K562 (cell line): ENCODE results near the gene SNRNP40. TPM values are rescaled to one million over a fixed set of nuclear protein-coding genes. Genes with fewer than 3 reads are reported as not detected.

ENCODE experiments used
- ATAC-seq: fragments of 200-7000 bp; cut with Tn5 transposase; 3 replicates; pipeline ENCODE4 v1.9.1; 2020; ENCODE audit warnings: moderate library complexity
- BruUV-seq: library from RNA; stranded (reverse); fragments of 400-500 nt; replicated peaks from 2 replicates; lab custom pipeline; 2021; lab: Mats Ljungman, UMichigan
- CTCF ChIA-PET: fragments of 300-600 bp; formaldehyde crosslinking; extraction: SDS; loops from one replicate; lab custom pipeline; 2021; ENCODE audit warnings: low intra/inter-chr PET ratio; lab: Yijun Ruan, JAX
- POLR2A ChIA-PET: fragments of 300-600, 350-650 bp; sonication (Branson Sonifier 250); formaldehyde crosslinking; extraction: SDS; loops from one replicate; lab custom pipeline; 2021; ENCODE audit warnings: antibody characterized with exemption, inconsistent platforms; lab: Yijun Ruan, JAX
- DNase-seq, 4 experiments: peaks; one replicate each; pipeline versions ENCODE4 v3.0.0 to v3.0.0-alpha.2; 2011 to 2018; ENCODE audit warnings: low spot score in 3 of 4, mixed read lengths in 3 of 4; ENCODE audit errors: extremely low read depth in 1 of 4
- FAIRE-seq: peaks from 2 replicates; lab custom pipeline; 2011; peaks lifted over from hg19 to GRCh38; lab: Jason Lieb, UNC
- H2AFZ ChIP-seq: 2 replicates; pipeline ENCODE4 v1.6.0; 2011; ENCODE audit warnings: low read depth, low read length, control low read depth, inconsistent platforms
- H3K27ac ChIP-seq: fragments of 200-600 bp; 3 replicates; pipeline ENCODE4 v1.8.0; 2011; ENCODE audit warnings: low read depth, mild to moderate bottlenecking, control low read depth, inconsistent platforms, low read length, moderate library complexity, mixed read lengths; ENCODE audit errors: extremely low read depth
- H3K27me3 ChIP-seq, 2 experiments: fragments of 300-600 bp in 1 of 2; 2 replicates in 1 of 2; 3 replicates in 1 of 2; pipeline versions ENCODE4 v1.6.0 to v1.8.0; 2011; ENCODE audit warnings: inconsistent platforms in 2 of 2, low read length in 2 of 2, mild to moderate bottlenecking in 1 of 2, mixed read lengths in 1 of 2, moderate library complexity in 1 of 2; ENCODE audit not compliant: control insufficient read depth in 2 of 2, insufficient read depth in 2 of 2
- H3K36me3 ChIP-seq: fragments of 300-600 bp; 3 replicates; pipeline ENCODE4 v1.8.0; 2011; ENCODE audit warnings: mild to moderate bottlenecking, low read length, inconsistent platforms; ENCODE audit not compliant: control insufficient read depth, insufficient read depth
- H3K4me1 ChIP-seq, 2 experiments: fragments of 200-600 bp in 1 of 2; replicated peaks in 1 of 2; 2 replicates in 1 of 2; 3 replicates in 1 of 2; pipeline versions ENCODE4 v1.5.1 to v1.8.0; 2011; ENCODE audit warnings: inconsistent platforms in 2 of 2, low read length in 2 of 2, mild to moderate bottlenecking in 1 of 2, mixed read lengths in 1 of 2, moderate library complexity in 1 of 2; ENCODE audit not compliant: control insufficient read depth in 2 of 2, insufficient read depth in 2 of 2
- H3K4me2 ChIP-seq: 2 replicates; pipeline ENCODE4 v1.6.1; 2011; ENCODE audit warnings: low read length, control low read depth, inconsistent platforms, mixed read lengths; ENCODE audit not compliant: insufficient read depth
- H3K4me3 ChIP-seq: fragments of 200-600 bp; sonication (generic), shearing (Covaris generic); 2 replicates; pipeline ENCODE4 v1.5.1; 2016; ENCODE audit warnings: control low read depth, inconsistent platforms
- H3K79me2 ChIP-seq: fragments of 200-600 bp; 3 replicates; pipeline ENCODE4 v1.8.0; 2011; ENCODE audit warnings: low read length, inconsistent platforms; ENCODE audit not compliant: control insufficient read depth, insufficient read depth
- H3K9ac ChIP-seq, 2 experiments: 2 replicates each; pipeline versions ENCODE4 v1.6.0 to v1.6.1; 2011; ENCODE audit warnings: low read depth in 2 of 2, low read length in 2 of 2, control low read depth in 1 of 2, inconsistent platforms in 1 of 2, mild to moderate bottlenecking in 1 of 2, mixed read lengths in 1 of 2; ENCODE audit not compliant: insufficient read depth in 1 of 2
- H3K9me1 ChIP-seq: one replicate; pipeline ENCODE4 v1.6.0; 2011; ENCODE audit warnings: inconsistent platforms, mild to moderate bottlenecking, low read length, moderate library complexity; ENCODE audit not compliant: control insufficient read depth, insufficient read depth
- H3K9me3 ChIP-seq: replicated peaks from 2 replicates; pipeline ENCODE4 v1.5.1; 2011; ENCODE audit warnings: low read depth, low read length, inconsistent platforms; ENCODE audit not compliant: control insufficient read depth, insufficient read depth
- H4K20me1 ChIP-seq: replicated peaks from 2 replicates; pipeline ENCODE4 v1.6.1; 2011; ENCODE audit warnings: low read length, inconsistent platforms, mixed read lengths; ENCODE audit not compliant: control insufficient read depth, insufficient read depth
- CBFA2T3 ChIP-seq: fragments of 450-650 bp; IDR thresholded peaks from 2 replicates; pipeline ENCODE4 v1.6.1; 2017
- CEBPG ChIP-seq, 3 experiments: fragments of 200-800 bp in 1 of 3; sonication (Bioruptor generic) in 1 of 3; sonication (generic) in 1 of 3; formaldehyde crosslinking in 1 of 3; IDR thresholded peaks in 2 of 3; conservative IDR thresholded peaks in 1 of 3; 2 replicates each; pipeline versions ENCODE4 v1.6.1 to v1.8.0; 2016 to 2022; ENCODE audit warnings: missing compliant biosample characterization in 2 of 3, missing genetic modification characterization in 2 of 3, mild to moderate bottlenecking in 1 of 3, missing genetic modification reagents in 1 of 3
- CSDE1 ChIP-seq, 2 experiments: fragments of 450-650 bp; IDR thresholded peaks; 2 replicates each; pipeline ENCODE4 v1.6.1; 2016; ENCODE audit warnings: mild to moderate bottlenecking in 1 of 2
- CXXC5 ChIP-seq: fragments of 250-450 bp; sonication (Bioruptor Pico); IDR thresholded peaks from 2 replicates; pipeline ENCODE4 v1.8.0; 2022; ENCODE audit warnings: inconsistent platforms, mild to moderate bottlenecking, moderate library complexity
- NFE2L1 ChIP-seq: fragments of 450-650 bp; IDR thresholded peaks from 2 replicates; pipeline ENCODE4 v1.6.1; 2016; ENCODE audit warnings: missing genetic modification characterization, low read depth, mild to moderate bottlenecking, missing compliant biosample characterization, moderate library complexity, borderline replicate concordance
- NFIC ChIP-seq: fragments of 450-650 bp; IDR thresholded peaks from 2 replicates; pipeline ENCODE4 v1.6.1; 2017; ENCODE audit warnings: mild to moderate bottlenecking, inconsistent platforms
- OTX1 ChIP-seq: fragments of 450-650 bp; formaldehyde crosslinking; IDR thresholded peaks from 2 replicates; pipeline ENCODE4 v1.4.0; 2022; ENCODE audit warnings: mild to moderate bottlenecking
- ZNF121 ChIP-seq: sonication (generic); formaldehyde crosslinking; conservative IDR thresholded peaks from 2 replicates; pipeline ENCODE4 v1.8.0; 2022; ENCODE audit warnings: missing genetic modification reagents
- WGBS: fragments of 100-300 bp; shearing (Covaris generic); methylation state at CpG from one replicate; pipeline ENCODE4 v1.1.6; 2016; ENCODE audit warnings: low coverage, mixed read lengths; ENCODE audit not compliant: insufficient coverage; ENCODE audit errors: missing lambda C conversion rate; 5-methylcytosine and 5-hydroxymethylcytosine counted together
- in situ Hi-C: fragments of 300-500 bp; cut with MboI; formaldehyde crosslinking; loops from 4 replicates; pipeline ENCODE4 v1.15.0; 2018; ENCODE audit warnings: inconsistent platforms, mixed read lengths
- intact Hi-C: fragments of 100-400 bp; cut with micrococcal nuclease; formaldehyde crosslinking; loops from 2 replicates; pipeline ENCODE4 v1.14.2; 2022
- polyA plus RNA-seq, 8 experiments: library from polyadenylated mRNA; depleted of rRNA in 4 of 8; stranded (reverse) in 5 of 8; unstranded in 3 of 8; fragments of >200 nt; fragmentation: Nextera tagmentation in 2 of 8; fragmentation: Illumina TruSeq in 1 of 8; extraction: Ambion mirVana in 2 of 8; extraction: Trizol in 1 of 8; gene quantifications; 2 replicates each; pipeline versions ENCODE4 v1.2.1 to v1.2.3, GENCODE V29; 2011 to 2014; ENCODE audit warnings: inconsistent platforms in 1 of 8, missing spikeins in 1 of 8
- total RNA-seq, 7 experiments: library from RNA; depleted of rRNA in 6 of 7; stranded (reverse); fragments of >200 nt in 6 of 7; fragmentation: Illumina TruSeq in 2 of 7; extraction: Trizol in 2 of 7; gene quantifications; 2 replicates each; pipeline versions ENCODE4 v1.2.1 to v1.2.3, GENCODE V29; 2011 to 2021; ENCODE audit warnings: low replicate concordance in 1 of 7
- TF ChIP-seq, protein P1 (sequence below): conservative IDR thresholded peaks from 2 replicates; pipeline ENCODE4 v1.6.1; 2011; ENCODE audit warnings: low read depth, mild to moderate bottlenecking, low read length; ENCODE audit not compliant: control insufficient read depth

The SNRNP40 gene
- total and polyA plus RNA-seq, 9 of the 15 experiments (the other 6 are each of a cell fraction or from before 2014, with no cell fraction given), result 48.7 to 278 (median 163) TPM

- FAIRE-seq (no peak), ATAC-seq (no peak), DNase-seq (no peak)
- Histone ChIP-seq H3K9me3 (no peaks in the 10 kb centered on the region), H3K36me3 (peaks cover 35% of the 10 kb centered on the region), H3K4me2 (no peak overlapping the region), H3K4me3 (no peak overlapping the region), H2AFZ (no peak overlapping the region), H3K79me2 (peaks cover 33% of the 10 kb centered on the region; the same call in 2 of the 3 replicates), H3K9ac (no peak overlapping the region), H4K20me1 (no peaks in the 10 kb centered on the region), H3K27ac (no peak overlapping the region), H3K9me1 (no peaks in the 10 kb centered on the region), H3K4me1 (no peaks in the 10 kb centered on the region; a peak in 1 of 5 replicates), H3K27me3 (no peaks in the 10 kb centered on the region)
- no peak for TF ChIP-seq CEBPG (CRISPR knock-in tag; IDR thresholded peaks at IDR 0.05)
- TF ChIP-seq CEBPG (tag; conservative IDR thresholded peaks at IDR 0.05 in 1 of 2, IDR thresholded peaks at IDR 0.05 in 1 of 2), result peak in 1 of 2 experiments; percentile 74; a peak in 2 of 4 replicates
- TF ChIP-seq NFE2L1 (tag), result no peak
- intact Hi-C loops, result no loop called here
- WGBS, result 97% methylated on average over 3 of the region's 3 CpGs
- CTCF ChIA-PET, result no interaction called here
- POLR2A ChIA-PET, result interaction anchor here (5.4 kb wide), 1 partner anchor 9 kb away, joined by 25 read pairs; the partner anchor contains the start of genes SNRNP40 and ZCCHC17
- no TSS peak for BruUV-seq
- in situ Hi-C loops, result no loop called here
These were observed 9.7 kb upstream of the SNRNP40 start for GRCh38 chr1:31306278-31306677.

DNA sequence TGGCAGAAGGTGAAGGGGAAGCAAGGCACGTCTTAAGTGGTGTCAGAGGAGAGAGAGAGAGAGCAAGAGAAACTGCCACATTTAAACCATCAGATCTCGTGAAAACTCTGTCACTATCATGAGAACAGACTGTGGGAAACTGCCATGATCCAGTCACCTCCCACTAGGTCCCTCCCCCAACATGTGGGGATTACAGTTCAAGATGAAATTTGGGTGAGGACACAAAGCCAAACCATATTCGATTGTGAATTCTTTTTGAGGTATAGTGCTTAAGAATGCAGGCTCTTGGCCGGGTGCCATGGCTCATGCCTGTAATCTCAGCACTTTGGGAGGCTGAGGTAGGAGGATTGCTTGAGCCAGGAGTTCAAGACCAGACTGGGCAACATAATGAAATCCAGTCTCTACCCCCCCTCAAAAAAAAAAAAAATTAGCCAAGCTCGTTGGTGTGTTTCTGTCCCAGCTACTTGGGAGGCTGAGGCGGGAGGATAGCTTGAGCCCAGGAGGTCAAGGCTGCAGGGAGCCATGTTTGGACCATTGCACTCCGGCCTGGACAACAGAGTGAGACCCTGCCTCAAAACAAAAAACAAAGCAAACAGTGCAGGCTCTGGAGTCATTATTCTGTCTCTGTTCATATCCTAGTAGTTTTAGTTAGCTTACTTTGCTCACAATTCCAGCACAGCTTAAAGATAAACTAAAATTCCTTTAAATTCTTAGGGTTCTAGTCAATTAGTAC is 6.3 kb upstream of the SNRNP40 start:
- Histone ChIP-seq H3K4me1 (peaks cover 0 to 10% of the 10 kb centered on the region in 2 experiments; a peak in 4 of 5 replicates), H3K9me3 (no peaks in the 10 kb centered on the region), H3K4me3 (no peak overlapping the region), H2AFZ (no peak overlapping the region)
- in situ Hi-C loops, result no loop called here
- ATAC-seq, result peak; percentile 38
- TF ChIP-seq CBFA2T3 (no peak), CXXC5 (CRISPR knock-in tag) (0 out of 2 replicates have a peak, but pooled peaks have one; percentile 6), CSDE1 (IDR thresholded peaks at IDR 0.05) (no peak), OTX1 (CRISPR knock-in tag) (no peak), NFIC (peak; percentile 80), ZNF121 (CRISPR knock-in tag) (0 out of 2 replicates have a peak, but pooled peaks have one; percentile 10)
- TF ChIP-seq, protein P1, sequence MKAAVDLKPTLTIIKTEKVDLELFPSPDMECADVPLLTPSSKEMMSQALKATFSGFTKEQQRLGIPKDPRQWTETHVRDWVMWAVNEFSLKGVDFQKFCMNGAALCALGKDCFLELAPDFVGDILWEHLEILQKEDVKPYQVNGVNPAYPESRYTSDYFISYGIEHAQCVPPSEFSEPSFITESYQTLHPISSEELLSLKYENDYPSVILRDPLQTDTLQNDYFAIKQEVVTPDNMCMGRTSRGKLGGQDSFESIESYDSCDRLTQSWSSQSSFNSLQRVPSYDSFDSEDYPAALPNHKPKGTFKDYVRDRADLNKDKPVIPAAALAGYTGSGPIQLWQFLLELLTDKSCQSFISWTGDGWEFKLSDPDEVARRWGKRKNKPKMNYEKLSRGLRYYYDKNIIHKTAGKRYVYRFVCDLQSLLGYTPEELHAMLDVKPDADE, result no peak
- TF ChIP-seq, all 486 proteins: peak for 3
- Histone ChIP-seq H3K27ac (no peak overlapping the region), H3K36me3 (peaks cover 17% of the 10 kb centered on the region), H4K20me1 (no peaks in the 10 kb centered on the region; the same call in 1 of the 2 replicates), H3K9me1 (no peaks in the 10 kb centered on the region), H3K27me3 (no peaks in the 10 kb centered on the region), H3K9ac (no peak overlapping the region), H3K4me2 (no peak overlapping the region), H3K79me2 (peaks cover 64% of the 10 kb centered on the region)
- POLR2A ChIA-PET, result interaction anchor here (0.6 to 1.3 kb wide), 4 partner anchors 16 to 211 kb away, joined by 3 to 4 read pairs (median 3); no protein-coding TSS in a partner anchor
- BruUV-seq, result no TSS peak
- FAIRE-seq (peak; percentile 66), DNase-seq (peak in 1 of 4 experiments; percentile 25)
- 51% methylated on average over 7 of the region's 7 CpGs for WGBS
- CTCF ChIA-PET, result no interaction called here
- intact Hi-C loops, result no loop called here
